Measurements from ENCODE around the gene PDZD4.

The PDZD4 gene

DNA sequence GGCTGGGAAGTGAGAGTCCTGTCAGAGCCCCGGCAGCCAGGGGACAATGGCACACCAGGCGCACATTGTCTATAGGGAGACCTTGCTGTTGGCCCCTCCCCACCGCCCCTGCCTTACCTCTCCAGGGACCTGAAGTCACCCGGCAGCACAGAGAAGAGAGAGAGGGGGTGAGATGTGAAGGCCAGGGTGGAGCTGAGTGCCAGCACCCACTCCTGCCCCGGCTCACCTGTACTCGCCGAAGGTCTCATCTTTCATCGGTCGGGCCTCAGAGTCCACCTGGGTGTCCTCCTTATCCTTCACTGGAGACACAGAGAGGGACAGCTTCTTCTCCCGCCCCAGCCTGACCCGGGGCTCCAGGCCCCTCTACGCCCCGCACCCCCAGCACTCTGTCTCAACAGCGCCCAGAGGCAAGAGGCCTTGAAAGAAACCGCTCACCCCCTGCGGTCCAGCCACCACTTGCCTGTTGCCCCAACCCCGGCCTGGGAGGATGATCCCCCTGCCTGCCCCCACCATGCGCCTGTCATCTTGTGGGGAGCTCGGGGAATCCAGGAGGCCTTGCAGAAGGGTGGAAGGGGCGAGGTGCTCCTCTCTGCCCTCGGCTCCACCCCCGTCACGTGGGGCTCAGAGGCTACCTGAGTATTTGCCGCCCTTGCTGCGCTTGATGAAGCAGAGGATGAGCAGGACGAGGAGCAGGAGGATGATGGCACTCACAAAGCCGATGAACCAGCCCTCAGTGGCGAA is 33.1 kb upstream of the PDZD4 start:
- TF ChIP-seq, protein P1, sequence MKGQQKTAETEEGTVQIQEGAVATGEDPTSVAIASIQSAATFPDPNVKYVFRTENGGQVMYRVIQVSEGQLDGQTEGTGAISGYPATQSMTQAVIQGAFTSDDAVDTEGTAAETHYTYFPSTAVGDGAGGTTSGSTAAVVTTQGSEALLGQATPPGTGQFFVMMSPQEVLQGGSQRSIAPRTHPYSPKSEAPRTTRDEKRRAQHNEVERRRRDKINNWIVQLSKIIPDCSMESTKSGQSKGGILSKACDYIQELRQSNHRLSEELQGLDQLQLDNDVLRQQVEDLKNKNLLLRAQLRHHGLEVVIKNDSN (IDR thresholded peaks at IDR 0.05) = peak; percentile 49
- no peak for TF ChIP-seq TCF12 (IDR thresholded peaks at IDR 0.05; ENCODE audit: low read depth)

DNA sequence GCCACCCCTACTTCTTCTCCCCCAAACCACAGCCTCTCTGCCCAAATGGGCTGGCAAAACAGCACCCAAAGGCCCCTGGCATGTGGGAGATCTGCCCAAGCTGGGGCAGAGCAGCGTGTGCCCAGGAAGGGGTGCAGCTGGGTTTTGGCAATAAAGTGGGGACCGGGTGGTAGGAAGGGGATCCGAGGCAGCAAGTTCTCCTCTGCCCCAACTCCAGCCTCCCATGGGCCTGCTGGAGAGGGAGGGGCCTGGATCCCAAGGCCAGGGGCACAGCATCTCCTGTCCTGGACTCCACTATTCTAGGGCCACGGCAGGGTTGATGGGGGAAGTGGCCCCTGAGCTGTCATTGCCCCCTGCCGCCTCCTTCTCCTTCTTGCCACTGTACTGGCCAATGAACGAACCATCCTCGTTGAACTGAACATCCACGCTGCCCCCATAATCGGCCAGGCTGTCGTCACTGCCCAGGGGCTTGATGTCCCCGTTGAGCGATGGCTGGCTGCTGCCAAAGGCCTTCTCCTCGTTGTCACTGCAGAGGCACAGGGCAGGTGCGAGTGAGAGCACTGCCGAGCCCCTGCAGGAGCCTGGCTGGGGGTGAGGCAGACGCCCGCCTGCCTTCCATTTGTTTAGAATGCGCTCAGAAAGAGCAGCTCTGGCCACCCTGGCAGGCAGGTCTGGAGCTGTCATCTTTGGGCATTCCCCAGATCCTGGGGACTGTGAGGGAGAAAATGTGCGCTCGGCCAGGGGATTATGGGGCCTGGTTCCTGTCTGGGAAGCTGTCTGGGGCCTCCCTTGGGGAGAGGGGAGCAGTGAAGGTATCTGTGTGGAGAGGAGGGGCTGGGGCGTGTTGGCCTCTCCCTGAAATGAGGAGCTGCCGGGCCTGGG is 32.3 kb upstream of the PDZD4 start:
- no peak for TF ChIP-seq ZBTB7A (IDR thresholded peaks at IDR 0.05; ENCODE audit: low read depth)
- no peak for TF ChIP-seq EP300 (IDR thresholded peaks at IDR 0.05; ENCODE audit: borderline replicate concordance)
- no peak for TF ChIP-seq RAD21 (IDR thresholded peaks at IDR 0.05; ENCODE audit: low read depth)
- TF ChIP-seq, protein P2, sequence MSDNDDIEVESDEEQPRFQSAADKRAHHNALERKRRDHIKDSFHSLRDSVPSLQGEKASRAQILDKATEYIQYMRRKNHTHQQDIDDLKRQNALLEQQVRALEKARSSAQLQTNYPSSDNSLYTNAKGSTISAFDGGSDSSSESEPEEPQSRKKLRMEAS (IDR thresholded peaks at IDR 0.05) = no peak
- no peak for TF ChIP-seq TCF12 (IDR thresholded peaks at IDR 0.05; ENCODE audit: low read depth)
- no peak for TF ChIP-seq NFIC (IDR thresholded peaks at IDR 0.05)
- TF ChIP-seq, protein P3, sequence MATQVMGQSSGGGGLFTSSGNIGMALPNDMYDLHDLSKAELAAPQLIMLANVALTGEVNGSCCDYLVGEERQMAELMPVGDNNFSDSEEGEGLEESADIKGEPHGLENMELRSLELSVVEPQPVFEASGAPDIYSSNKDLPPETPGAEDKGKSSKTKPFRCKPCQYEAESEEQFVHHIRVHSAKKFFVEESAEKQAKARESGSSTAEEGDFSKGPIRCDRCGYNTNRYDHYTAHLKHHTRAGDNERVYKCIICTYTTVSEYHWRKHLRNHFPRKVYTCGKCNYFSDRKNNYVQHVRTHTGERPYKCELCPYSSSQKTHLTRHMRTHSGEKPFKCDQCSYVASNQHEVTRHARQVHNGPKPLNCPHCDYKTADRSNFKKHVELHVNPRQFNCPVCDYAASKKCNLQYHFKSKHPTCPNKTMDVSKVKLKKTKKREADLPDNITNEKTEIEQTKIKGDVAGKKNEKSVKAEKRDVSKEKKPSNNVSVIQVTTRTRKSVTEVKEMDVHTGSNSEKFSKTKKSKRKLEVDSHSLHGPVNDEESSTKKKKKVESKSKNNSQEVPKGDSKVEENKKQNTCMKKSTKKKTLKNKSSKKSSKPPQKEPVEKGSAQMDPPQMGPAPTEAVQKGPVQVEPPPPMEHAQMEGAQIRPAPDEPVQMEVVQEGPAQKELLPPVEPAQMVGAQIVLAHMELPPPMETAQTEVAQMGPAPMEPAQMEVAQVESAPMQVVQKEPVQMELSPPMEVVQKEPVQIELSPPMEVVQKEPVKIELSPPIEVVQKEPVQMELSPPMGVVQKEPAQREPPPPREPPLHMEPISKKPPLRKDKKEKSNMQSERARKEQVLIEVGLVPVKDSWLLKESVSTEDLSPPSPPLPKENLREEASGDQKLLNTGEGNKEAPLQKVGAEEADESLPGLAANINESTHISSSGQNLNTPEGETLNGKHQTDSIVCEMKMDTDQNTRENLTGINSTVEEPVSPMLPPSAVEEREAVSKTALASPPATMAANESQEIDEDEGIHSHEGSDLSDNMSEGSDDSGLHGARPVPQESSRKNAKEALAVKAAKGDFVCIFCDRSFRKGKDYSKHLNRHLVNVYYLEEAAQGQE (IDR thresholded peaks at IDR 0.05; ENCODE audit: low read depth) = no peak
- no peak for TF ChIP-seq TEAD4 (IDR thresholded peaks at IDR 0.05)
- TF ChIP-seq CEBPB (IDR thresholded peaks at IDR 0.05) = no peak
- no peak for TF ChIP-seq FOXM1 (IDR thresholded peaks at IDR 0.05; ENCODE audit: borderline replicate concordance, low read depth)
- TF ChIP-seq CREB1 (IDR thresholded peaks at IDR 0.05; ENCODE audit: low read depth) = no peak
- no peak for TF ChIP-seq YY1 (IDR thresholded peaks at IDR 0.05; ENCODE audit: low read depth)
- TF ChIP-seq EGR1 (IDR thresholded peaks at IDR 0.05) = no peak
- TF ChIP-seq, protein P1 (IDR thresholded peaks at IDR 0.05) = no peak
- no peak for TF ChIP-seq TAF1 (IDR thresholded peaks at IDR 0.05; ENCODE audit: low read depth)

DNA sequence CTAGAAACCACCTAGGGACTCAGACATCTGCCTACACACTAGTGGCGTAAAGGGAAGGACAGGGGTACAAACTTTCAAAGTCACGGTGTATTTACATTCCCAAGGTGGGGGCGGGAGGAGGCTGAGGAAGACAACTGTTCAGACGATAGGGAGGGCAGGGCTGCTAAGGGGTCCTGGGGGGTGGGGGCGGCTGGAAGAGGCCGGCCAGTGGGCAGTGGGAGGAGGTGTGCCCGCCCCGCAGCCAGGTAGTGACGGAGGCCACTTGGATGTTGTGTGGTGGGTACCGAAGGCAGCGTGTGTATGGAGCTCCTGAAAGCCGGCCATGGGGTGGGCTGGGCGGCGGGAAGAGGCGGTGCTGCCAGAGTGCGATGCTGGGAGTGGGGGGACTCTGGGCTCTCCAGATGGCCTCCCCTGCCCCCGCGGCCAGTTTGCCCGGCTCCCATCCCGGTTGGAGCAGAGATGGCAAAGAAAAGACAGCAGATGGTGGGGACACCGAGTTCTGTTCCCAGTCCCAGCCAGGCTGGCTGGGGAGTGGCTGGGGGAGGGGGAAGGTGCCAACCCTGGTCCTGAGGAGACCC is 31.5 kb upstream of the PDZD4 start:
- TF ChIP-seq, protein P3 (IDR thresholded peaks at IDR 0.05; ENCODE audit: low read depth) = no peak
- TF ChIP-seq NFIC (IDR thresholded peaks at IDR 0.05) (no peak), TEAD4 (IDR thresholded peaks at IDR 0.05) (no peak)

DNA sequence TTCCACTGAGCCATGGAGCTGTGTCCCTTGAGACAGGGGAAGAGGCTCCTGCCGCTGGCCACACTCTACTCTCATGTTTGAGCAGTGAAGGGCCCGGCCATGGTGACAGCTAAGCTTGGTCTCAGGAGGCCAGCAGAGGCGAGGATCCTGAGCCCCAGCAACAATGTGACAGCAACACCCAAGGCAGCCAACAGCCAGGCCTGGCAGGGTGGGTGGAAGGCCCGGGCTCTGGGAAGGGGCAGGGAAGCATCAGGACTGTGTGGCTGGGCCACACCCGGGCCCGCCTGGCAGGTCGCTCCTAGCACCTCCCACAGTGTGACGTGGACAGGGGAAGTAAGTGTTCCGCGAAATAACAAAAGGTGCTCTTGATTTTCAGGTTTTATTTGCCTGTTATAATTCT is 30.8 kb upstream of the PDZD4 start:
- TF ChIP-seq CREB1 (IDR thresholded peaks at IDR 0.05; ENCODE audit: low read depth) = no peak

DNA sequence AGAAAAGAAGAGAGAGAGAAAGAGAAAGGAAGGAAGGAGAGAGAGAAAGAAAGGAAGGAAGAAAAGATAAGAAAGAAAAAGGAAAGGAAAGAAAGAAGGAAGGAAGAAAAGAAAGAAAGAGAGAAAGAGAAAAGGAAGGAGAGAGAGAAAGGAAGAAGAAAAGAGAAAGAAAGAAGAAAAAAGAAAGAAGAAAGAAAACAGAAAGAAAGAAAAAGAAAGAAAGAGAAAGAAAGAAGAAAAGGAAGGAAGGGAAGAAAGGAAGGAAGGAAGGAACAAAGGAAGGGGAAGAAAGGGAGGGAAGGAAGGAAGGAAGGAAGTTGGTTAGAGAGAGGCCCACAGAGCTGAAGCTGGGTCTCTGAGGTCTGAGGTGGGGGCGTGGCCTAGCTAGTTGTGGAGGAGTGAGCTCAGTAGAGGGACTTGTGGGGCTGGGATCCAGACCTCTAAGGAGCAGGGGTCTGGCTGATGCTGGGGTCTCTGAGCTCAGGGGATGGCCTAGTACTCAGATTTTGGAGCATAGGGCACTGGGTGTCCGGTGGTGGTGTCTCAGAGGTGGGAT is 27.1 kb upstream of the PDZD4 start:
- no peak for TF ChIP-seq CREB1 (IDR thresholded peaks at IDR 0.05; ENCODE audit: low read depth)
- TF ChIP-seq, protein P3 (IDR thresholded peaks at IDR 0.05; ENCODE audit: low read depth) = no peak
- no peak for TF ChIP-seq TCF12 (IDR thresholded peaks at IDR 0.05; ENCODE audit: low read depth)
- no peak for TF ChIP-seq TEAD4 (IDR thresholded peaks at IDR 0.05)
- no peak for TF ChIP-seq EP300 (IDR thresholded peaks at IDR 0.05; ENCODE audit: borderline replicate concordance)
- TF ChIP-seq NFIC (IDR thresholded peaks at IDR 0.05) = no peak
- no peak for TF ChIP-seq FOXM1 (IDR thresholded peaks at IDR 0.05; ENCODE audit: borderline replicate concordance, low read depth)
- no peak for TF ChIP-seq CEBPB (IDR thresholded peaks at IDR 0.05)
- TF ChIP-seq, protein P1 (IDR thresholded peaks at IDR 0.05) = no peak
- TF ChIP-seq YY1 (IDR thresholded peaks at IDR 0.05; ENCODE audit: low read depth) = no peak
- no peak for TF ChIP-seq TAF1 (IDR thresholded peaks at IDR 0.05; ENCODE audit: low read depth)
- TF ChIP-seq, protein P2 (IDR thresholded peaks at IDR 0.05) = no peak

All from Ishikawa (cell line).